ENCODE data around the gene ATXN1.

ATXN1 gene

GRCh38 chr6:16302721-16303552 lies 458.3 kb downstream of the ATXN1 start:
- no peaks in the 10 kb centered on the region for H3K27me3 Mint-ChIP-seq
- H3K4me1 Mint-ChIP-seq, result no peaks in the 10 kb centered on the region
- no peak overlapping the region for H3K4me3 Mint-ChIP-seq
- peaks cover 4% of the 10 kb centered on the region for H3K36me3 Mint-ChIP-seq
- no peaks in the 10 kb centered on the region for H3K9me3 Mint-ChIP-seq
- H3K27ac Mint-ChIP-seq, result no peak overlapping the region

DNA sequence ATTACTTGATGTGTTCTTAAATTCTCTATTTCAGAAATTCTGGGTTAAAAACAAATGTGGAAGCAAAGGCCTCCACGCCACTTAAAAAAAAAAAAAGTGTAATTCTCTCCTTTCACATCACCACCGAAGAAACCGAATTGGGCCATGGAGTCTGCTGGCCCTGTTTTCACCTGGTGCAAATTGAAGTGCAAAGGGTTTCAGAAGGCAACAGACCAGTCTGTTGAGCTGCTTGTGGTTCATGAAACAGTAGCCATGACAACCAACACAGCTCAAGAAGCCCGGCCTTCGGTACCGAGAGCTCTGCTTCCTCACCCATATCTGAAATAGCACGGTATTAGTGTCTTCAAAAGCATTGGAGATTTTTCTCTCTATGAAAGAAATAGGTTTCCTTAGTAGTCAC lies 459.7 kb downstream of the ATXN1 start:
- H3K9me3 Mint-ChIP-seq, result no peaks in the 10 kb centered on the region
- no peak overlapping the region for H3K27ac Mint-ChIP-seq
- no peak overlapping the region for H3K4me3 Mint-ChIP-seq
- no peaks in the 10 kb centered on the region for H3K27me3 Mint-ChIP-seq
- H3K36me3 Mint-ChIP-seq, result peaks cover 4% of the 10 kb centered on the region
- H3K4me1 Mint-ChIP-seq, result no peaks in the 10 kb centered on the region

- peaks cover 4% of the 10 kb centered on the region for H3K36me3 Mint-ChIP-seq
- no peaks in the 10 kb centered on the region for H3K4me1 Mint-ChIP-seq
- H3K27ac Mint-ChIP-seq, result no peak overlapping the region
- H3K4me3 Mint-ChIP-seq, result no peak overlapping the region
- no peaks in the 10 kb centered on the region for H3K27me3 Mint-ChIP-seq
- no peaks in the 10 kb centered on the region for H3K9me3 Mint-ChIP-seq
Measured at GRCh38 chr6:16299861-16300260, 461.4 kb downstream of the ATXN1 start.

- no peak overlapping the region for H3K27ac Mint-ChIP-seq
- no peaks in the 10 kb centered on the region for H3K4me1 Mint-ChIP-seq
Measured at GRCh38 chr6:16296061-16296670, 465.1 kb downstream of the ATXN1 start.

DNA sequence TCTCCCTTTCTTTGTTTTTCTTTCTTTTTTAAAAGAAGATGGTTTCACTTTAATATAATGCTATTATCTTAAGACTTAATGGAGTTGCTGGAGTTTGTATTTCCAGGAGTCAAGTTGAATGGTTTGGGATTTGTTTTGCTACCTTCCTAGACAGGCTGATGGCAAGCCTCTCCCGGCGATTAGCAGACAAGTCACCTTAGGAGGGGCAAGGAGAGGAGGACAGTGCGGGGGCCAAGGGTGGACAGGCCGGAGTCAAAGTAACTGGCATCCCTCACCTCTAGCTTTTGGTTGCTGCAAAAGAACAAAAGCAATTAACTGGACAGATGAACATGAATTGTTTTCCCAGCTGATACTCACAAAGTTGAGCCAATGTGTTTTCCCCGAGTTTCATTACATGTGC lies 465.8 kb downstream of the ATXN1 start:
- Mint-ChIP-seq H3K27ac (no peak overlapping the region), H3K27me3 (no peaks in the 10 kb centered on the region), H3K9me3 (no peaks in the 10 kb centered on the region), H3K36me3 (no peaks in the 10 kb centered on the region), H3K4me1 (no peaks in the 10 kb centered on the region), H3K4me3 (no peak overlapping the region)

More at GRCh38 chr6:16296061-16296670, 465.1 kb downstream of the ATXN1 start:
- Mint-ChIP-seq H3K9me3 (no peaks in the 10 kb centered on the region), H3K27me3 (no peaks in the 10 kb centered on the region), H3K4me3 (no peak overlapping the region), H3K36me3 (peaks cover 1% of the 10 kb centered on the region)

GRCh38 chr6:16295060-16295459 lies 466.2 kb downstream of the ATXN1 start:
- Mint-ChIP-seq H3K27ac (no peak overlapping the region), H3K36me3 (no peaks in the 10 kb centered on the region), H3K4me1 (no peaks in the 10 kb centered on the region), H3K27me3 (no peaks in the 10 kb centered on the region), H3K9me3 (no peaks in the 10 kb centered on the region), H3K4me3 (no peak overlapping the region)

DNA sequence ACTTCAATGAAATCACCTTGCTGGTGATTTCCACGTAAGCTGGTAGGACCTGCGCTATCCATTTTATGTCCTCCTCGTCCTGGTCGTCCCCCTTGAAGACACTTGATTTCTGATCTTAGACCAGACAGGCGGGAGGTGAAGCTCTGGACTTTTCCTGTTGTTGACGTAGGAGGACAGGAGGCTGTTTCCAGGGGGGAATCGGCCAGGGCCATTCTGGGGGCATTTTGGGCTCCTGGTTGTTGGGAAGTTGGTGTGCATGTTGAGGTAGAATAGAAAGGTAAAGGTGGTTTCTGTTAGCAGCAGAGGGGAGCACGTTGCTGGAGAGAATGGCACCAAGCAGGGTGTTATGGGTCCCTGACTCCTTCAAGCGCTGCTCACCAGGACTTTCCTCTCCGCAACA lies 466.9 kb downstream of the ATXN1 start:
- Mint-ChIP-seq H3K27me3 (no peaks in the 10 kb centered on the region), H3K36me3 (no peaks in the 10 kb centered on the region), H3K4me3 (no peak overlapping the region), H3K4me1 (no peaks in the 10 kb centered on the region), H3K27ac (no peak overlapping the region), H3K9me3 (no peaks in the 10 kb centered on the region)

- Mint-ChIP-seq H3K9me3 (no peaks in the 10 kb centered on the region), H3K27me3 (no peaks in the 10 kb centered on the region), H3K36me3 (no peaks in the 10 kb centered on the region), H3K4me3 (no peak overlapping the region), H3K4me1 (no peaks in the 10 kb centered on the region), H3K27ac (no peak overlapping the region)
Measured at GRCh38 chr6:16292942-16293341, 468.3 kb downstream of the ATXN1 start.

- Mint-ChIP-seq H3K4me3 (no peak overlapping the region), H3K36me3 (no peaks in the 10 kb centered on the region), H3K9me3 (no peaks in the 10 kb centered on the region), H3K27me3 (no peaks in the 10 kb centered on the region), H3K27ac (no peak overlapping the region), H3K4me1 (no peaks in the 10 kb centered on the region)
Measured at GRCh38 chr6:16292432-16292831, 468.8 kb downstream of the ATXN1 start.

GRCh38 chr6:16291739-16292138 lies 469.5 kb downstream of the ATXN1 start:
- H3K27me3 Mint-ChIP-seq, result no peaks in the 10 kb centered on the region
- H3K36me3 Mint-ChIP-seq, result no peaks in the 10 kb centered on the region
- H3K27ac Mint-ChIP-seq, result no peak overlapping the region
- H3K4me3 Mint-ChIP-seq, result no peak overlapping the region
- no peaks in the 10 kb centered on the region for H3K9me3 Mint-ChIP-seq
- H3K4me1 Mint-ChIP-seq, result no peaks in the 10 kb centered on the region

- no peaks in the 10 kb centered on the region for H3K27me3 Mint-ChIP-seq
- no peaks in the 10 kb centered on the region for H3K9me3 Mint-ChIP-seq
- no peaks in the 10 kb centered on the region for H3K36me3 Mint-ChIP-seq
- no peak overlapping the region for H3K4me3 Mint-ChIP-seq
- no peaks in the 10 kb centered on the region for H3K4me1 Mint-ChIP-seq
- H3K27ac Mint-ChIP-seq, result no peak overlapping the region
Measured at GRCh38 chr6:16288163-16288562, 473.1 kb downstream of the ATXN1 start.

- Mint-ChIP-seq H3K4me1 (no peaks in the 10 kb centered on the region), H3K9me3 (no peaks in the 10 kb centered on the region), H3K4me3 (no peak overlapping the region), H3K36me3 (no peaks in the 10 kb centered on the region), H3K27ac (no peak overlapping the region), H3K27me3 (peaks cover 2% of the 10 kb centered on the region)
Measured at GRCh38 chr6:16286151-16286522, 475.1 kb downstream of the ATXN1 start.

DNA sequence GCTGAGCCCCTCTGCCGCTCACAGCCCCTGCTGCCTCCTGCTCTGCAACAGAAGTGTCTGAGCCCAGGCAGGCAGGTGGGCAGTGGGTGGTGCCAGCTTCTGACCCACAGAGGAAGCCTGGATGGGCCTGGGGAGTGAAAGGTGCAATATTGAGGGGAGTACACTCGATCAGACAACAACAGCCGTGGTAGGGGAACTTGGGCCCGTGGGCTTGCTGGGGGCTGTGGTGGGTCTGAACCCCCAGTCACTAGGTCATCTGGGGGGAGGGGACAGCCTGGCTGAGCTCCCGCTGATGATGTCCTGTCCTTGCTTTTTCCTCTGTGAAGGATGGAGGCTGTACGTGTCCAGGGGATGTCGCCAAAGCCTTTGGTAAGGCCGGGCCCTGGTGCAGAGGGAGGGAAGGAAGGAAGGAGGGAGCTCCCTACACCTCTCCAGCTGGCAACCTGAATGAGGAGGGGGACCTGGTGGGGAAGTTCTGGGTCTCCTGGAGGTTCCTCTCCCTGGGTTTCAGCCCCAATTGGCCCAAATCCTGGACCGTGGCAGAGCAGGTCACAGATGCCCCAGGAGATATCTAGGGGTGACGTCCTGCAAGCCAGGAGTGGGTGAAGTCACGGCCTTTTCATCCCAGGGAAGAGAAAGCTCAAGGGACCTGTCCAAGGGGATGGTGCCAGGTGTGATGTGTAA lies 475.7 kb downstream of the ATXN1 start:
- Mint-ChIP-seq H3K4me1 (no peaks in the 10 kb centered on the region), H3K4me3 (no peak overlapping the region), H3K9me3 (no peaks in the 10 kb centered on the region), H3K27me3 (peaks cover 2% of the 10 kb centered on the region), H3K36me3 (no peaks in the 10 kb centered on the region), H3K27ac (no peak overlapping the region)

GRCh38 chr6:16284472-16284871 lies 476.8 kb downstream of the ATXN1 start:
- Mint-ChIP-seq H3K4me3 (no peak overlapping the region), H3K27me3 (peaks cover 2% of the 10 kb centered on the region), H3K9me3 (no peaks in the 10 kb centered on the region), H3K27ac (no peak overlapping the region), H3K36me3 (no peaks in the 10 kb centered on the region), H3K4me1 (no peaks in the 10 kb centered on the region)

- Mint-ChIP-seq H3K9me3 (no peaks in the 10 kb centered on the region), H3K36me3 (no peaks in the 10 kb centered on the region), H3K4me1 (no peaks in the 10 kb centered on the region), H3K4me3 (no peak overlapping the region), H3K27ac (no peak overlapping the region), H3K27me3 (peaks cover 2% of the 10 kb centered on the region)
Measured at GRCh38 chr6:16282370-16282769, 478.9 kb downstream of the ATXN1 start.

DNA sequence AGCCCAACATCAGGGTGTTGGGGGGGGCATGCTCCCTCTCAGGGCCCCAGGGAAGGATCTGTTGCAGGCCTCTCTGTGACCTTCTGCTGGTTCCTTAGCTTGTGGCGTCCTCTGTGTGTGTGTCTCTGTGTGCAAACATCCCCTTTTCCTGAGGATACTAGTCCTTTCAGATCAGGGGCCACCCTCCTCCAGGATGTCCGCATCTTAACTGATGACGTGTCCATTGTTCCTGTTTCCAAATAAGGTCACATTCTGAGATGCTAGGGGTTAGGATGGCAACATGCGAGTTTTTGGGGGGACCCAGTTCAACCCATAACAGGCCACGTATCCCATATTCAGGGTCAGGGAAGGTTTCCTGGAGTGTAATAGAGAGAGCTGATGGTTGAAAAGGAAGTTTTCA lies 482.0 kb downstream of the ATXN1 start:
- Mint-ChIP-seq H3K4me3 (no peak overlapping the region), H3K36me3 (no peaks in the 10 kb centered on the region), H3K4me1 (no peaks in the 10 kb centered on the region), H3K9me3 (no peaks in the 10 kb centered on the region), H3K27ac (no peak overlapping the region), H3K27me3 (peaks cover 2% of the 10 kb centered on the region)

Measured in activated naive CD4-positive, alpha-beta T cell treated with anti-CD3 and anti-CD28 coated beads, Interleukin-2, amount 50 U/mL, for 24 hours (primary cell).